Neural crest cell (in vitro differentiated cells): ENCODE measurements around the gene IDI1. TPM values are rescaled to one million over a fixed set of nuclear protein-coding genes. Genes with fewer than 3 reads are reported as not detected.

Experiments
- DNase-seq: peaks from one replicate; pipeline ENCODE4 v3.0.0; 2021; ENCODE audit warnings: low read depth, mixed read lengths, low spot score
- H3K27ac Mint-ChIP-seq: one replicate; pipeline ENCODE4 v1.8.0; 2021; ENCODE audit warnings: mild to moderate bottlenecking, mixed read lengths; ENCODE audit not compliant: unreplicated experiment
- H3K27me3 Mint-ChIP-seq: 2 replicates; pipeline ENCODE4 v1.8.0; 2021; ENCODE audit warnings: low read depth, mild to moderate bottlenecking, mixed read lengths
- H3K36me3 Mint-ChIP-seq: 2 replicates; pipeline ENCODE4 v1.8.0; 2021; ENCODE audit warnings: low read depth, mild to moderate bottlenecking, mixed read lengths
- H3K4me1 Mint-ChIP-seq: 2 replicates; pipeline ENCODE4 v1.8.0; 2021; ENCODE audit warnings: mixed read lengths
- H3K4me3 Mint-ChIP-seq: one replicate; pipeline ENCODE4 v1.8.0; 2021; ENCODE audit warnings: mild to moderate bottlenecking, mixed read lengths
- H3K9me3 Mint-ChIP-seq: 2 replicates; pipeline ENCODE4 v1.8.0; 2021; ENCODE audit warnings: mixed read lengths
- CTCF ChIP-seq: fragments of 200-600 bp; sonication (generic); conservative IDR thresholded peaks from 2 replicates; pipeline ENCODE4 v1.5.0; 2021; ENCODE audit warnings: antibody characterized with exemption, mild to moderate bottlenecking
- total RNA-seq: library from RNA; stranded (reverse); gene quantifications from 2 replicates; pipeline ENCODE4 v1.2.1, GENCODE V29; 2021

IDI1 gene
- total RNA-seq, 1 donor from 2014 or later, result 110 TPM

- no peaks in the 10 kb centered on the region for H3K27me3 Mint-ChIP-seq
- no peak overlapping the region for H3K27ac Mint-ChIP-seq
- TF ChIP-seq CTCF, result no peak
- no peaks in the 10 kb centered on the region for H3K4me1 Mint-ChIP-seq
- peaks cover 58% of the 10 kb centered on the region for H3K36me3 Mint-ChIP-seq
- peaks cover 8% of the 10 kb centered on the region for H3K9me3 Mint-ChIP-seq
- no peak overlapping the region for H3K4me3 Mint-ChIP-seq
- DNase-seq, result no peak
These were observed 46.4 kb downstream of the IDI1 start for GRCh38 chr10:1002425-1003006.

GRCh38 chr10:997266-998022 is 51.5 kb downstream of the IDI1 start:
- Mint-ChIP-seq H3K36me3 (peaks cover 47% of the 10 kb centered on the region), H3K4me3 (no peak overlapping the region), H3K4me1 (no peaks in the 10 kb centered on the region), H3K9me3 (peaks cover 6% of the 10 kb centered on the region), H3K27me3 (no peaks in the 10 kb centered on the region), H3K27ac (no peak overlapping the region)
- no peak for TF ChIP-seq CTCF
- DNase-seq, result no peak

- Mint-ChIP-seq H3K4me1 (no peaks in the 10 kb centered on the region), H3K4me3 (no peak overlapping the region), H3K27me3 (no peaks in the 10 kb centered on the region), H3K36me3 (peaks cover 34% of the 10 kb centered on the region), H3K9me3 (no peaks in the 10 kb centered on the region), H3K27ac (no peak overlapping the region)
- TF ChIP-seq CTCF, result no peak
- DNase-seq, result no peak
These were observed 52.9 kb downstream of the IDI1 start for GRCh38 chr10:996031-996430.

GRCh38 chr10:995559-995926 is 53.4 kb downstream of the IDI1 start:
- peaks cover 33% of the 10 kb centered on the region for H3K36me3 Mint-ChIP-seq
- H3K27ac Mint-ChIP-seq, result no peak overlapping the region
- no peaks in the 10 kb centered on the region for H3K27me3 Mint-ChIP-seq

GRCh38 chr10:994836-995558 is 53.9 kb downstream of the IDI1 start:
- peaks cover 2% of the 10 kb centered on the region for H3K4me1 Mint-ChIP-seq
- no peak for TF ChIP-seq CTCF
- no peak for DNase-seq
- no peak overlapping the region for H3K27ac Mint-ChIP-seq
- H3K36me3 Mint-ChIP-seq, result peaks cover 33% of the 10 kb centered on the region
- H3K4me3 Mint-ChIP-seq, result no peak overlapping the region
- no peaks in the 10 kb centered on the region for H3K9me3 Mint-ChIP-seq
- H3K27me3 Mint-ChIP-seq, result no peaks in the 10 kb centered on the region

More at GRCh38 chr10:995559-995926, 53.4 kb downstream of the IDI1 start:
- Mint-ChIP-seq H3K4me1 (no peaks in the 10 kb centered on the region), H3K4me3 (no peak overlapping the region), H3K9me3 (no peaks in the 10 kb centered on the region)
- no peak for DNase-seq
- no peak for TF ChIP-seq CTCF
